ENCODE results near the gene KIF5A.

The KIF5A gene

GRCh38 chr12:57520053-57520818, 29.6 kb upstream of the KIF5A start, which contains the start of gene DDIT3:
Gene DDIT3 (minus strand): TSS chr12:57520514. CDS start chr12:57517406, 3,108 bp downstream.
- DNase-seq, result peak; percentile 100

GRCh38 chr12:57521525-57522010, 28.3 kb upstream of the KIF5A start:
- DNase-seq, result no peak

- DNase-seq, result peak; percentile 94
Measured at GRCh38 chr12:57522011-57522886, 27.6 kb upstream of the KIF5A start, which contains the start of gene MBD6. Gene MBD6 (plus strand): TSS chr12:57522824. CDS start chr12:57524304, 1,480 bp downstream.

GRCh38 chr12:57522887-57523705, 26.7 kb upstream of the KIF5A start:
- DNase-seq, result peak; percentile 56 to 69

- DNase-seq, result peak in 1 of 2 donors; percentile 33
Measured at GRCh38 chr12:57523706-57524614, 25.9 kb upstream of the KIF5A start.

- DNase-seq, result no peak
Measured at GRCh38 chr12:57524814-57525614, 24.8 kb upstream of the KIF5A start.

GRCh38 chr12:57525615-57526383, 24.0 kb upstream of the KIF5A start:
- DNase-seq, result no peak

GRCh38 chr12:57526477-57527126, 23.2 kb upstream of the KIF5A start:
- DNase-seq, result no peak

GRCh38 chr12:57527184-57527583, 22.7 kb upstream of the KIF5A start:
- DNase-seq, result no peak

GRCh38 chr12:57528176-57528575, 21.7 kb upstream of the KIF5A start:
- DNase-seq, result no peak

GRCh38 chr12:57528831-57529555, 20.9 kb upstream of the KIF5A start:
- DNase-seq, result no peak

- DNase-seq, result no peak
Measured at GRCh38 chr12:57529831-57530230, 20.0 kb upstream of the KIF5A start.

- no peak for DNase-seq
Measured at GRCh38 chr12:57530396-57531142, 19.3 kb upstream of the KIF5A start.

GRCh38 chr12:57531836-57532235, 18.0 kb upstream of the KIF5A start:
- DNase-seq, result no peak

GRCh38 chr12:57533108-57533507, 16.7 kb upstream of the KIF5A start:
- no peak for DNase-seq

- DNase-seq, result no peak
Measured at GRCh38 chr12:57534250-57534649, 15.6 kb upstream of the KIF5A start.

- DNase-seq, result no peak
Measured at GRCh38 chr12:57534991-57535543, 14.8 kb upstream of the KIF5A start.

All from CD4-positive, alpha-beta T cell treated with Interleukin-1 beta for 1 hour (primary cell).